Activated naive CD4-positive, alpha-beta T cell treated with anti-CD3 and anti-CD28 coated beads, Interleukin-2, amount 50 U/mL, for 24 hours (primary cell): ENCODE results near the gene KIAA0930.

Experiments
- H3K27ac Mint-ChIP-seq: one replicate; pipeline ENCODE4 v1.8.0; 2021; ENCODE audit warnings: mild to moderate bottlenecking, mixed read lengths
- H3K27me3 Mint-ChIP-seq: one replicate; pipeline ENCODE4 v1.8.0; 2021; ENCODE audit warnings: mixed read lengths
- H3K36me3 Mint-ChIP-seq: one replicate; pipeline ENCODE4 v1.8.0; 2021; ENCODE audit warnings: mixed read lengths
- H3K4me1 Mint-ChIP-seq: one replicate; pipeline ENCODE4 v1.8.0; 2021; ENCODE audit warnings: mixed read lengths
- H3K4me3 Mint-ChIP-seq: one replicate; pipeline ENCODE4 v1.8.0; 2021; ENCODE audit warnings: mild to moderate bottlenecking, mixed read lengths
- H3K9me3 Mint-ChIP-seq: one replicate; pipeline ENCODE4 v1.8.0; 2021; ENCODE audit warnings: mixed read lengths

KIAA0930 gene

GRCh38 chr22:45217345-45217744 lies 23.3 kb downstream of the KIAA0930 start:
- Mint-ChIP-seq H3K27me3 (no peaks in the 10 kb centered on the region), H3K9me3 (no peaks in the 10 kb centered on the region), H3K4me1 (peaks cover 23% of the 10 kb centered on the region), H3K4me3 (no peak overlapping the region), H3K36me3 (no peaks in the 10 kb centered on the region), H3K27ac (no peak overlapping the region)

GRCh38 chr22:45216133-45217003 lies 24.3 kb downstream of the KIAA0930 start:
- H3K4me3 Mint-ChIP-seq = no peak overlapping the region
- no peaks in the 10 kb centered on the region for H3K9me3 Mint-ChIP-seq
- H3K36me3 Mint-ChIP-seq = no peaks in the 10 kb centered on the region
- H3K27ac Mint-ChIP-seq = no peak overlapping the region
- peaks cover 23% of the 10 kb centered on the region for H3K4me1 Mint-ChIP-seq
- no peaks in the 10 kb centered on the region for H3K27me3 Mint-ChIP-seq

GRCh38 chr22:45212992-45213751 lies 27.5 kb downstream of the KIAA0930 start:
- Mint-ChIP-seq H3K27me3 (no peaks in the 10 kb centered on the region), H3K27ac (no peak overlapping the region)

GRCh38 chr22:45212306-45212709 lies 28.4 kb downstream of the KIAA0930 start:
- Mint-ChIP-seq H3K4me3 (no peak overlapping the region), H3K9me3 (no peaks in the 10 kb centered on the region), H3K4me1 (peaks cover 13% of the 10 kb centered on the region), H3K27me3 (no peaks in the 10 kb centered on the region), H3K27ac (no peak overlapping the region), H3K36me3 (no peaks in the 10 kb centered on the region)

More at GRCh38 chr22:45212992-45213751, 27.5 kb downstream of the KIAA0930 start:
- no peaks in the 10 kb centered on the region for H3K9me3 Mint-ChIP-seq
- H3K4me1 Mint-ChIP-seq = peaks cover 13% of the 10 kb centered on the region
- no peak overlapping the region for H3K4me3 Mint-ChIP-seq
- H3K36me3 Mint-ChIP-seq = no peaks in the 10 kb centered on the region

- Mint-ChIP-seq H3K27me3 (no peaks in the 10 kb centered on the region), H3K36me3 (no peaks in the 10 kb centered on the region), H3K9me3 (no peaks in the 10 kb centered on the region), H3K4me1 (peaks cover 13% of the 10 kb centered on the region), H3K4me3 (no peak overlapping the region), H3K27ac (no peak overlapping the region)
Measured at GRCh38 chr22:45211848-45212247, 28.8 kb downstream of the KIAA0930 start.

GRCh38 chr22:45211435-45211834 lies 29.3 kb downstream of the KIAA0930 start:
- Mint-ChIP-seq H3K36me3 (no peaks in the 10 kb centered on the region), H3K4me1 (peaks cover 13% of the 10 kb centered on the region), H3K4me3 (no peak overlapping the region), H3K27me3 (no peaks in the 10 kb centered on the region), H3K9me3 (no peaks in the 10 kb centered on the region), H3K27ac (no peak overlapping the region)

- H3K27me3 Mint-ChIP-seq = no peaks in the 10 kb centered on the region
- no peaks in the 10 kb centered on the region for H3K36me3 Mint-ChIP-seq
- no peaks in the 10 kb centered on the region for H3K9me3 Mint-ChIP-seq
- H3K27ac Mint-ChIP-seq = no peak overlapping the region
- no peak overlapping the region for H3K4me3 Mint-ChIP-seq
- peaks cover 13% of the 10 kb centered on the region for H3K4me1 Mint-ChIP-seq
Measured at GRCh38 chr22:45210991-45211390, 29.7 kb downstream of the KIAA0930 start.

GRCh38 chr22:45210577-45210976 lies 30.1 kb downstream of the KIAA0930 start:
- H3K27me3 Mint-ChIP-seq = no peaks in the 10 kb centered on the region
- peaks cover 2% of the 10 kb centered on the region for H3K36me3 Mint-ChIP-seq
- H3K9me3 Mint-ChIP-seq = no peaks in the 10 kb centered on the region
- peaks cover 11% of the 10 kb centered on the region for H3K4me1 Mint-ChIP-seq
- no peak overlapping the region for H3K4me3 Mint-ChIP-seq
- no peak overlapping the region for H3K27ac Mint-ChIP-seq

GRCh38 chr22:45210174-45210573 lies 30.5 kb downstream of the KIAA0930 start:
- H3K4me1 Mint-ChIP-seq = peaks cover 7% of the 10 kb centered on the region
- no peaks in the 10 kb centered on the region for H3K27me3 Mint-ChIP-seq
- H3K4me3 Mint-ChIP-seq = no peak overlapping the region
- H3K27ac Mint-ChIP-seq = no peak overlapping the region
- peaks cover 2% of the 10 kb centered on the region for H3K36me3 Mint-ChIP-seq
- no peaks in the 10 kb centered on the region for H3K9me3 Mint-ChIP-seq

- Mint-ChIP-seq H3K4me1 (peaks cover 6% of the 10 kb centered on the region), H3K27me3 (no peaks in the 10 kb centered on the region), H3K4me3 (no peak overlapping the region), H3K36me3 (peaks cover 2% of the 10 kb centered on the region), H3K9me3 (no peaks in the 10 kb centered on the region), H3K27ac (no peak overlapping the region)
Measured at GRCh38 chr22:45208993-45209838, 31.5 kb downstream of the KIAA0930 start.

- no peak overlapping the region for H3K27ac Mint-ChIP-seq
- peaks cover 2% of the 10 kb centered on the region for H3K36me3 Mint-ChIP-seq
- no peaks in the 10 kb centered on the region for H3K27me3 Mint-ChIP-seq
- peaks cover 4% of the 10 kb centered on the region for H3K4me1 Mint-ChIP-seq
- H3K4me3 Mint-ChIP-seq = no peak overlapping the region
- H3K9me3 Mint-ChIP-seq = no peaks in the 10 kb centered on the region
Measured at GRCh38 chr22:45208696-45208992, 32.0 kb downstream of the KIAA0930 start.

GRCh38 chr22:45207981-45208664 lies 32.6 kb downstream of the KIAA0930 start:
- Mint-ChIP-seq H3K36me3 (peaks cover 2% of the 10 kb centered on the region), H3K27ac (no peak overlapping the region), H3K9me3 (no peaks in the 10 kb centered on the region), H3K4me3 (no peak overlapping the region), H3K4me1 (peaks cover 4% of the 10 kb centered on the region), H3K27me3 (no peaks in the 10 kb centered on the region)

GRCh38 chr22:45207533-45207932 lies 33.2 kb downstream of the KIAA0930 start:
- H3K27ac Mint-ChIP-seq = no peak overlapping the region
- H3K9me3 Mint-ChIP-seq = no peaks in the 10 kb centered on the region
- H3K27me3 Mint-ChIP-seq = no peaks in the 10 kb centered on the region

GRCh38 chr22:45206233-45206632 lies 34.5 kb downstream of the KIAA0930 start:
- H3K27me3 Mint-ChIP-seq = no peaks in the 10 kb centered on the region
- H3K4me3 Mint-ChIP-seq = no peak overlapping the region
- H3K36me3 Mint-ChIP-seq = peaks cover 2% of the 10 kb centered on the region
- peaks cover 4% of the 10 kb centered on the region for H3K4me1 Mint-ChIP-seq
- H3K9me3 Mint-ChIP-seq = no peaks in the 10 kb centered on the region
- H3K27ac Mint-ChIP-seq = no peak overlapping the region

More at GRCh38 chr22:45207533-45207932, 33.2 kb downstream of the KIAA0930 start:
- Mint-ChIP-seq H3K4me3 (no peak overlapping the region), H3K4me1 (peaks cover 4% of the 10 kb centered on the region), H3K36me3 (peaks cover 2% of the 10 kb centered on the region)

GRCh38 chr22:45205276-45205925 lies 35.3 kb downstream of the KIAA0930 start:
- no peaks in the 10 kb centered on the region for H3K27me3 Mint-ChIP-seq
- no peaks in the 10 kb centered on the region for H3K9me3 Mint-ChIP-seq
- peaks cover 4% of the 10 kb centered on the region for H3K4me1 Mint-ChIP-seq
- H3K36me3 Mint-ChIP-seq = peaks cover 2% of the 10 kb centered on the region
- no peak overlapping the region for H3K4me3 Mint-ChIP-seq
- H3K27ac Mint-ChIP-seq = no peak overlapping the region
